Measurements from ENCODE around the gene BSN.
"Not testable (repeated sequence)": the region's sequence is repeated elsewhere in the genome, so short reads cannot be mapped to it uniquely, and the experiment has no call there.

The BSN gene

GRCh38 chr3:49535971-49536874, 18.1 kb upstream of the BSN start:
- DNase-seq, result no peak

- no peak for DNase-seq
Observed at GRCh38 chr3:49536875-49537533, 17.3 kb upstream of the BSN start.

GRCh38 chr3:49539659-49540560, 14.4 kb upstream of the BSN start:
- DNase-seq, result peak; percentile 96

- DNase-seq, result no peak
Observed at GRCh38 chr3:49552087-49552486, 2.2 kb upstream of the BSN start.

- DNase-seq, result no peak
Observed at GRCh38 chr3:49553324-49553691, 969 bp upstream of the BSN start.

GRCh38 chr3:49554633-49555265, 472 bp downstream of the BSN start:
- DNase-seq, result peak; percentile 79

- DNase-seq, result no peak
Observed at GRCh38 chr3:49556500-49557275, 2.4 kb downstream of the BSN start.

GRCh38 chr3:49563040-49563578, 8.8 kb downstream of the BSN start:
- DNase-seq, result no peak

GRCh38 chr3:49563766-49564165, 9.5 kb downstream of the BSN start:
- no peak for DNase-seq

- DNase-seq, result no peak
Observed at GRCh38 chr3:49566312-49566711, 12.0 kb downstream of the BSN start.

GRCh38 chr3:49567406-49567805, 13.1 kb downstream of the BSN start:
- DNase-seq, result no peak

- DNase-seq, result no peak
Observed at GRCh38 chr3:49568965-49569364, 14.7 kb downstream of the BSN start.

- DNase-seq, result no peak
Observed at GRCh38 chr3:49570028-49570654, 15.9 kb downstream of the BSN start.

GRCh38 chr3:49582177-49582576, 27.9 kb downstream of the BSN start:
- no peak for DNase-seq

GRCh38 chr3:49585261-49585755, 31.0 kb downstream of the BSN start:
- not testable (repeated sequence) for DNase-seq

- no peak for DNase-seq
Observed at GRCh38 chr3:49591615-49592014, 37.3 kb downstream of the BSN start.

- no peak for DNase-seq
Observed at GRCh38 chr3:49593041-49593440, 38.8 kb downstream of the BSN start.

GRCh38 chr3:49600781-49601180, 46.5 kb downstream of the BSN start:
- DNase-seq, result no peak

- DNase-seq, result no peak
Observed at GRCh38 chr3:49601358-49602048, 47.2 kb downstream of the BSN start.

- no peak for DNase-seq
Observed at GRCh38 chr3:49602049-49602554, 47.8 kb downstream of the BSN start.

Measured in right forelimb (tissue), 1 donor.